ENCODE results near the gene KLHL17.

- TF ChIP-seq CTCF (IDR thresholded peaks at IDR 0.05) (no peak), TCF7L2 (IDR thresholded peaks at IDR 0.05; ENCODE audit: low read depth, low read length) (no peak), REST (IDR thresholded peaks at IDR 0.05; ENCODE audit: insufficient read depth in 1 of 2, low read depth in 2 of 2, low read length in 1 of 2) (no peak; a peak in 1 of 4 replicates), POLR2AphosphoS5 (IDR thresholded peaks at IDR 0.05; ENCODE audit: low read depth, low read length) (no peak)
These were observed 21.1 kb downstream of the KLHL17 start for GRCh38 chr1:981491-981954.
